Uterus (tissue), 4 donors: ENCODE measurements around the gene MRPL55. TPM values are rescaled to one million over a fixed set of nuclear protein-coding genes. Genes with fewer than 3 reads are reported as not detected.

Experiments used
- DNase-seq, 2 donors: peaks; one replicate each; pipeline ENCODE4 v3.0.0-alpha.2; 2019 to 2020
- H3K27ac ChIP-seq, 2 donors: fragments of 200-600 bp; sonication (generic); 1 replicate in 1 of 2; 2 replicates in 1 of 2; pipeline ENCODE4 v1.5.1; 2016 to 2018
- H3K27me3 ChIP-seq, 2 donors: fragments of 200-600 bp; sonication (generic); one replicate each; pipeline ENCODE4 v1.5.1; 2018 to 2019; ENCODE audit warnings: control low read depth in 1 of 2
- H3K36me3 ChIP-seq, 2 donors: fragments of 200-600 bp; sonication (generic); one replicate each; pipeline ENCODE4 v1.5.1; 2019; ENCODE audit warnings: control low read depth in 1 of 2
- H3K4me1 ChIP-seq, 2 donors: fragments of 200-600 bp; sonication (generic); one replicate each; pipeline ENCODE4 v1.5.1; 2018 to 2019; ENCODE audit warnings: control low read depth in 1 of 2
- H3K4me3 ChIP-seq, 2 donors: fragments of 200-600 bp; sonication (generic); 1 replicate in 1 of 2; 2 replicates in 1 of 2; pipeline ENCODE4 v1.5.1; 2018 to 2019; ENCODE audit warnings: mild to moderate bottlenecking in 1 of 2
- H3K9me3 ChIP-seq, 2 donors: fragments of 200-600 bp; sonication (generic); one replicate each; pipeline ENCODE4 v1.5.1; 2019; ENCODE audit warnings: control low read depth in 1 of 2
- POLR2A ChIP-seq, 2 donors: fragments of 450-650 bp; IDR thresholded peaks; one replicate each; pipeline ENCODE4 v1.6.1; 2016; ENCODE audit warnings: antibody characterized with exemption in 2 of 2, mild to moderate bottlenecking in 1 of 2, moderate library complexity in 1 of 2
- intact Hi-C: fragments of 100-400 bp; cut with DNase I; formaldehyde crosslinking; loops from one replicate; pipeline ENCODE4 v1.15.1; 2023; ENCODE audit warnings: low total_unique reads
- microRNA-seq: library from miRNA; unstranded; fragments of <30 nt; microRNA quantifications from one replicate; pipeline ENCODE4, GENCODE V29; 2016; ENCODE audit warnings: borderline microRNAs expressed, borderline replicate concordance
- small RNA-seq: library from RNA; depleted of rRNA; stranded (forward); fragments of <200 nt; gene quantifications from one replicate; pipeline ENCODE3, GENCODE V24; 2016
- total RNA-seq, 4 donors: library from RNA; depleted of rRNA in 3 of 4; stranded (reverse); fragments of >200 nt in 3 of 4; gene quantifications; one replicate each; pipeline versions ENCODE4 v1.1.0 to v1.2.4, GENCODE V29; 2014 to 2023
- TF ChIP-seq, protein P1 (sequence below), 4 experiments: fragments of 200-600 bp in 2 of 4; fragments of 450-650 bp in 2 of 4; sonication (generic) in 2 of 4; IDR thresholded peaks; one replicate each; pipeline ENCODE4 v1.5.1; 2016 to 2019; ENCODE audit warnings: antibody characterized with exemption in 4 of 4, mild to moderate bottlenecking in 2 of 4, moderate library complexity in 1 of 4
- donor health status: DM: yes; HTN: yes; CAD: no.

The MRPL55 gene
- total RNA-seq, 4 donors from 2014 or later: 19.4 to 43.4 (median 33.6) TPM

GRCh38 chr1:228060458-228061190 lies 48.5 kb downstream of the MRPL55 start:
- TF ChIP-seq, protein P1, sequence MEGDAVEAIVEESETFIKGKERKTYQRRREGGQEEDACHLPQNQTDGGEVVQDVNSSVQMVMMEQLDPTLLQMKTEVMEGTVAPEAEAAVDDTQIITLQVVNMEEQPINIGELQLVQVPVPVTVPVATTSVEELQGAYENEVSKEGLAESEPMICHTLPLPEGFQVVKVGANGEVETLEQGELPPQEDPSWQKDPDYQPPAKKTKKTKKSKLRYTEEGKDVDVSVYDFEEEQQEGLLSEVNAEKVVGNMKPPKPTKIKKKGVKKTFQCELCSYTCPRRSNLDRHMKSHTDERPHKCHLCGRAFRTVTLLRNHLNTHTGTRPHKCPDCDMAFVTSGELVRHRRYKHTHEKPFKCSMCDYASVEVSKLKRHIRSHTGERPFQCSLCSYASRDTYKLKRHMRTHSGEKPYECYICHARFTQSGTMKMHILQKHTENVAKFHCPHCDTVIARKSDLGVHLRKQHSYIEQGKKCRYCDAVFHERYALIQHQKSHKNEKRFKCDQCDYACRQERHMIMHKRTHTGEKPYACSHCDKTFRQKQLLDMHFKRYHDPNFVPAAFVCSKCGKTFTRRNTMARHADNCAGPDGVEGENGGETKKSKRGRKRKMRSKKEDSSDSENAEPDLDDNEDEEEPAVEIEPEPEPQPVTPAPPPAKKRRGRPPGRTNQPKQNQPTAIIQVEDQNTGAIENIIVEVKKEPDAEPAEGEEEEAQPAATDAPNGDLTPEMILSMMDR (IDR thresholded peaks at IDR 0.05): no peak
- peak in 1 of 2 donors; percentile 9 for TF ChIP-seq POLR2A (IDR thresholded peaks at IDR 0.05)
- intact Hi-C loops: no loop called here
- Histone ChIP-seq H3K36me3 (no peaks in the 10 kb centered on the region), H3K4me1 (no peaks in the 10 kb centered on the region), H3K27ac (no peak overlapping the region), H3K9me3 (peaks cover 0 to 4% of the 10 kb centered on the region in 2 donors), H3K4me3 (no peak overlapping the region), H3K27me3 (peaks cover 24 to 46% of the 10 kb centered on the region in 2 donors)
- DNase-seq: peak in 1 of 2 donors; percentile 12

- peaks cover 24 to 43% of the 10 kb centered on the region in 2 donors for H3K27me3 ChIP-seq
- TF ChIP-seq POLR2A (IDR thresholded peaks at IDR 0.05): peak in 1 of 2 donors; percentile 12
- TF ChIP-seq, protein P1 (IDR thresholded peaks at IDR 0.05): no peak
- DNase-seq: peak in 1 of 2 donors; percentile 22
- H3K36me3 ChIP-seq: no peaks in the 10 kb centered on the region
- no peak overlapping the region for H3K27ac ChIP-seq
- intact Hi-C loops: no loop called here
- no peak overlapping the region for H3K4me3 ChIP-seq
- H3K9me3 ChIP-seq: peaks cover 0 to 4% of the 10 kb centered on the region in 2 donors
- no peaks in the 10 kb centered on the region for H3K4me1 ChIP-seq
These were observed 49.3 kb downstream of the MRPL55 start for GRCh38 chr1:228059634-228060457.

DNA sequence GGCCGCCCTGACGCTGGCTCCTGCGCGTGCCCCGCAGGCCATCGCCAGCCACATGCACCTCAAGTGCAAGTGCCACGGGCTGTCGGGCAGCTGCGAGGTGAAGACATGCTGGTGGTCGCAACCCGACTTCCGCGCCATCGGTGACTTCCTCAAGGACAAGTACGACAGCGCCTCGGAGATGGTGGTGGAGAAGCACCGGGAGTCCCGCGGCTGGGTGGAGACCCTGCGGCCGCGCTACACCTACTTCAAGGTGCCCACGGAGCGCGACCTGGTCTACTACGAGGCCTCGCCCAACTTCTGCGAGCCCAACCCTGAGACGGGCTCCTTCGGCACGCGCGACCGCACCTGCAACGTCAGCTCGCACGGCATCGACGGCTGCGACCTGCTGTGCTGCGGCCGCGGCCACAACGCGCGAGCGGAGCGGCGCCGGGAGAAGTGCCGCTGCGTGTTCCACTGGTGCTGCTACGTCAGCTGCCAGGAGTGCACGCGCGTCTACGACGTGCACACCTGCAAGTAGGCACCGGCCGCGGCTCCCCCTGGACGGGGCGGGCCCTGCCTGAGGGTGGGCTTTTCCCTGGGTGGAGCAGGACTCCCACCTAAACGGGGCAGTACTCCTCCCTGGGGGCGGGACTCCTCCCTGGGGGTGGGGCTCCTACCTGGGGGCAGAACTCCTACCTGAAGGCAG lies 50.0 kb downstream of the MRPL55 start:
- Histone ChIP-seq H3K27me3 (peaks cover 18 to 36% of the 10 kb centered on the region in 2 donors), H3K4me3 (no peak overlapping the region), H3K9me3 (peaks cover 0 to 4% of the 10 kb centered on the region in 2 donors), H3K36me3 (no peaks in the 10 kb centered on the region), H3K4me1 (no peaks in the 10 kb centered on the region), H3K27ac (no peak overlapping the region)
- DNase-seq: peak in 1 of 2 donors; percentile 8
- TF ChIP-seq, protein P1 (IDR thresholded peaks at IDR 0.05): no peak
- intact Hi-C loops: no loop called here

- TF ChIP-seq, protein P1 (IDR thresholded peaks at IDR 0.05): no peak
- TF ChIP-seq POLR2A (IDR thresholded peaks at IDR 0.05): no peak
These were observed 50.7 kb downstream of the MRPL55 start for GRCh38 chr1:228058172-228058948.

More at GRCh38 chr1:228058172-228058948, 50.7 kb downstream of the MRPL55 start:
- no peak for DNase-seq
- intact Hi-C loops: no loop called here
- Histone ChIP-seq H3K9me3 (peaks cover 0 to 4% of the 10 kb centered on the region in 2 donors), H3K36me3 (no peaks in the 10 kb centered on the region), H3K27me3 (peaks cover 18 to 40% of the 10 kb centered on the region in 2 donors), H3K27ac (no peak overlapping the region), H3K4me3 (no peak overlapping the region), H3K4me1 (no peaks in the 10 kb centered on the region)

Small RNA genes lying within 50 kb of the gene (microRNA-seq; reads per million reads assigned to microRNA genes)
- not detected for gene MIR3620

Small RNA genes lying within 50 kb of the gene (small RNA-seq; reads per million reads assigned to genes)
- not detected for gene AL359510.1

Other genes with a start within 250 kb of the MRPL55 start
- 1 to 10 TPM in 3 of 4 donors, not detected in 1; 2.4 to 6.8 (median 4.4) TPM for gene WNT9A, start 161.4 kb downstream of the MRPL55 start, total RNA-seq
- gene WNT3A, start 102.3 kb downstream of the MRPL55 start, total RNA-seq: not detected
- 100 to 1,000 TPM; 165 to 340 (median 203) TPM for gene ARF1, start 26.6 kb downstream of the MRPL55 start, total RNA-seq
- gene C1orf35, start 6.0 kb downstream of the MRPL55 start, total RNA-seq: 10 to 100 TPM in 3 of 4 donors, not detected in 1; 10.6 to 18.6 (median 12.6) TPM
- 100 to 1,000 TPM; 124 to 406 (median 289) TPM for gene GUK1, start 31.0 kb upstream of the MRPL55 start, total RNA-seq
- gene GJC2, start 40.6 kb upstream of the MRPL55 start, total RNA-seq: 10 to 100 TPM in 2 of 4 donors, 1 to 10 TPM in 2; 2.6 to 25.8 (median 10.7) TPM
- 10 to 100 TPM in 2 of 4 donors, 1 to 10 TPM in 2; 3.3 to 13.5 (median 7.5) TPM for gene IBA57, start 56.5 kb upstream of the MRPL55 start, total RNA-seq
- gene OBSCN, start 98.7 kb upstream of the MRPL55 start, total RNA-seq: 10 to 100 TPM in 2 of 4 donors, 1 to 10 TPM in 2; 5.9 to 53.2 (median 22.4) TPM